H1 (cell line): ENCODE results near the gene CTAG1A. TPM values are rescaled to one million over a fixed set of nuclear protein-coding genes. Genes with fewer than 3 reads are reported as not detected.
A peak's percentile ranks its signal among the peaks of the same experiment; 100 is the strongest.

Experiments used
- CTCF ChIA-PET: fragments of 300-600 bp; sonication (Branson Sonifier 250); formaldehyde crosslinking; loops from one replicate; lab custom pipeline; 2021; ENCODE audit not compliant: partially characterized antibody; lab: Charles Lee
- POLR2A ChIA-PET: fragments of 300-600 bp; sonication (Branson Sonifier 250); formaldehyde crosslinking; loops from one replicate; lab custom pipeline; 2021; ENCODE audit warnings: inconsistent platforms; ENCODE audit not compliant: partially characterized antibody; lab: Charles Lee
- DNase-seq, 2 experiments: peaks; one replicate each; pipeline versions ENCODE4 v3.0.0 to v3.0.0-alpha.2; 2010 to 2022; ENCODE audit warnings: low spot score in 2 of 2, low read depth in 1 of 2, mixed read lengths in 1 of 2
- FAIRE-seq: peaks from 2 replicates; lab custom pipeline; 2011; peaks lifted over from hg19 to GRCh38; lab: Jason Lieb, UNC
- H2AFZ ChIP-seq: 2 replicates; pipeline ENCODE4 v1.8.1; 2012; ENCODE audit warnings: low read length, inconsistent platforms
- H2AK5ac ChIP-seq: 2 replicates; pipeline ENCODE4 v1.6.1; 2013; ENCODE audit warnings: low read depth, low read length
- H2BK120ac ChIP-seq: replicated peaks from 2 replicates; pipeline ENCODE3; 2013; ENCODE audit warnings: low read depth, low read length, inconsistent platforms
- H2BK12ac ChIP-seq: 2 replicates; pipeline ENCODE4 v1.6.1; 2013; ENCODE audit warnings: low read depth, low read length
- H2BK15ac ChIP-seq: 2 replicates; pipeline ENCODE4 v1.6.1; 2013; ENCODE audit warnings: low read length
- H2BK20ac ChIP-seq: 2 replicates; pipeline ENCODE4 v1.6.1; 2013; ENCODE audit warnings: low read length
- H2BK5ac ChIP-seq: 2 replicates; pipeline ENCODE4 v1.6.1; 2013; ENCODE audit warnings: low read depth, low read length
- H3K14ac ChIP-seq: 2 replicates; pipeline ENCODE4 v1.6.1; 2013; ENCODE audit warnings: inconsistent platforms; ENCODE audit not compliant: insufficient read length
- H3K18ac ChIP-seq: 2 replicates; pipeline ENCODE4 v1.6.1; 2013; ENCODE audit warnings: low read length; ENCODE audit errors: extremely low read depth
- H3K23ac ChIP-seq: 2 replicates; pipeline ENCODE4 v1.6.1; 2013; ENCODE audit warnings: inconsistent platforms; ENCODE audit not compliant: insufficient read length
- H3K23me2 ChIP-seq: 2 replicates; pipeline ENCODE4 v1.6.1; 2013; ENCODE audit warnings: low read depth, low read length
- H3K27ac ChIP-seq: 2 replicates; pipeline ENCODE4 v1.6.1; 2011; ENCODE audit warnings: low read depth, low read length, inconsistent platforms
- H3K27me3 ChIP-seq, 4 experiments: replicated peaks in 1 of 4; 1 replicate in 1 of 4; 2 replicates in 3 of 4; pipeline versions ENCODE4 v1.6.1 to v1.8.1; 2011 to 2013; ENCODE audit warnings: low read length in 3 of 4, mild to moderate bottlenecking in 3 of 4, inconsistent platforms in 2 of 4, mixed read lengths in 2 of 4, moderate library complexity in 1 of 4; ENCODE audit not compliant: control insufficient read depth in 3 of 4, insufficient read depth in 3 of 4; ENCODE audit errors: extremely low read depth in 1 of 4
- H3K36me3 ChIP-seq, 4 experiments: 2 replicates each; pipeline versions ENCODE4 v1.6.1 to v1.8.1; 2011 to 2013; ENCODE audit warnings: mild to moderate bottlenecking in 4 of 4, low read length in 3 of 4, moderate library complexity in 2 of 4, control low read depth in 1 of 4, inconsistent platforms in 1 of 4; ENCODE audit not compliant: insufficient read depth in 4 of 4, control insufficient read depth in 2 of 4
- H3K4ac ChIP-seq: replicated peaks from 2 replicates; pipeline ENCODE3; 2013; ENCODE audit warnings: low read length, low read depth, mixed read lengths, inconsistent platforms; ENCODE audit not compliant: insufficient read length
- H3K4me1 ChIP-seq, 4 experiments: replicated peaks in 1 of 4; 1 replicate in 1 of 4; 2 replicates in 3 of 4; pipeline versions ENCODE4 v1.6.1 to v1.8.1; 2011 to 2013; ENCODE audit warnings: low read length in 3 of 4, inconsistent platforms in 2 of 4, mixed read lengths in 1 of 4; ENCODE audit not compliant: insufficient read depth in 4 of 4, control insufficient read depth in 3 of 4
- H3K4me2 ChIP-seq, 2 experiments: 2 replicates each; pipeline versions ENCODE4 v1.6.1 to v1.8.1; 2011 to 2013; ENCODE audit warnings: low read depth in 2 of 2, low read length in 2 of 2, control low read depth in 1 of 2, inconsistent platforms in 1 of 2, mild to moderate bottlenecking in 1 of 2; ENCODE audit not compliant: insufficient read depth in 1 of 2
- H3K4me3 ChIP-seq, 4 experiments: fragments of 200-600, 300-600 bp in 1 of 4; sonication (generic), shearing (Covaris generic), sonication (Bioruptor Twin) in 1 of 4; 2 replicates each; pipeline versions ENCODE4 v1.5.1 to v1.8.1; 2011 to 2016; ENCODE audit warnings: low read length in 4 of 4, low read depth in 3 of 4, control low read depth in 2 of 4, inconsistent platforms in 2 of 4, mild to moderate bottlenecking in 2 of 4, mixed read lengths in 1 of 4, moderate library complexity in 1 of 4; ENCODE audit not compliant: insufficient read depth in 2 of 4; ENCODE audit errors: extremely low read depth in 1 of 4
- H3K56ac ChIP-seq: replicated peaks from 2 replicates; pipeline ENCODE3; 2013; ENCODE audit warnings: low read depth, mild to moderate bottlenecking, mixed read lengths, low read length, inconsistent platforms; ENCODE audit not compliant: insufficient read length
- H3K79me1 ChIP-seq: 2 replicates; pipeline ENCODE4 v1.6.1; 2013; ENCODE audit warnings: low read depth, low read length, control low read depth
- H3K79me2 ChIP-seq, 2 experiments: 2 replicates each; pipeline versions ENCODE4 v1.6.1 to v1.8.1; 2012 to 2013; ENCODE audit warnings: low read length in 2 of 2, mild to moderate bottlenecking in 2 of 2, inconsistent platforms in 1 of 2; ENCODE audit not compliant: insufficient read depth in 2 of 2, control insufficient read depth in 1 of 2
- H3K9ac ChIP-seq, 4 experiments: replicated peaks in 1 of 4; 1 replicate in 1 of 4; 2 replicates in 3 of 4; pipeline versions ENCODE4 v1.6.1 to v1.8.1; 2011 to 2013; ENCODE audit warnings: low read depth in 3 of 4, low read length in 3 of 4, control low read depth in 2 of 4, mild to moderate bottlenecking in 2 of 4, moderate library complexity in 2 of 4, inconsistent platforms in 1 of 4; ENCODE audit errors: extremely low read depth in 1 of 4
- H3K9me3 ChIP-seq, 2 experiments: 2 replicates each; pipeline versions ENCODE4 v1.6.1 to v1.8.1; 2012 to 2013; ENCODE audit warnings: mild to moderate bottlenecking in 2 of 2, moderate library complexity in 2 of 2, control low read depth in 1 of 2, inconsistent platforms in 1 of 2, low read depth in 1 of 2, low read length in 1 of 2, mixed read lengths in 1 of 2; ENCODE audit not compliant: insufficient read depth in 2 of 2
- H4K20me1 ChIP-seq, 2 experiments: replicated peaks in 1 of 2; 2 replicates each; pipeline versions ENCODE3 to v1.8.1; 2011 to 2013; ENCODE audit warnings: inconsistent platforms in 2 of 2, low read length in 2 of 2, mild to moderate bottlenecking in 1 of 2; ENCODE audit not compliant: insufficient read depth in 2 of 2, control insufficient read depth in 1 of 2
- H4K5ac ChIP-seq: 2 replicates; pipeline ENCODE4 v1.6.1; 2013; ENCODE audit warnings: low read length, low read depth, mixed read lengths, inconsistent platforms; ENCODE audit not compliant: insufficient read length
- H4K8ac ChIP-seq: 2 replicates; pipeline ENCODE4 v1.8.0; 2013; ENCODE audit warnings: mild to moderate bottlenecking, moderate library complexity, low read length, inconsistent platforms; ENCODE audit not compliant: insufficient read depth; ENCODE audit errors: extremely low read depth
- H4K91ac ChIP-seq: replicated peaks from 2 replicates; pipeline ENCODE3; 2013; ENCODE audit warnings: low read length, mixed read lengths, inconsistent platforms; ENCODE audit not compliant: insufficient read length
- CTCF ChIP-seq, 3 experiments: IDR thresholded peaks; 1 replicate in 2 of 3; 2 replicates in 1 of 3; pipeline versions ENCODE4 v1.5.1 to v1.6.1; 2011; ENCODE audit warnings: low read length in 3 of 3, mild to moderate bottlenecking in 3 of 3, inconsistent platforms in 2 of 3, low read depth in 1 of 3, moderate library complexity in 1 of 3; ENCODE audit not compliant: insufficient read depth in 1 of 3; ENCODE audit errors: control extremely low read depth in 1 of 3
- WGBS, 2 experiments: shearing (Covaris generic) in 1 of 2; methylation state at CpG; one replicate each; pipeline versions ENCODE4 v1.1.6 to v1.1.7; 2013 to 2015; ENCODE audit warnings: low lambda C conversion rate in 2 of 2, mixed read lengths in 2 of 2, inconsistent platforms in 1 of 2, low coverage in 1 of 2, missing lambda C conversion rate in 1 of 2; ENCODE audit not compliant: insufficient replicate concordance in 2 of 2, insufficient coverage in 1 of 2, insufficient read length in 1 of 2; ENCODE audit errors: extremely low coverage in 1 of 2, missing lambda C conversion rate in 1 of 2; 5-methylcytosine and 5-hydroxymethylcytosine counted together
- polyA plus RNA-seq, 7 experiments: library from polyadenylated mRNA; depleted of rRNA in 3 of 7; stranded (reverse) in 5 of 7; unstranded in 2 of 7; fragments of >200 nt in 5 of 7; fragments of 200-250 nt in 2 of 7; gene quantifications; 1 replicate in 5 of 7; 2 replicates in 1 of 7; 4 replicates in 1 of 7; pipeline versions ENCODE4 v1.2.1 to v1.2.3, GENCODE V29; 2011 to 2013; ENCODE audit warnings: missing spikeins in 2 of 7, mixed read lengths in 2 of 7
- total RNA-seq: library from RNA; stranded (reverse); fragmentation: NEBNext Ultra II Directional; extraction: Animal tissue kit (Norgen Biotek cat#: 25700); gene quantifications from 2 replicates; pipeline ENCODE4 v1.2.1, GENCODE V29; 2021

The CTAG1A gene
- total and polyA plus RNA-seq, 2 of the 8 experiments (the other 6 are each of a cell fraction or from before 2014, with no cell fraction given) = not detected

GRCh38 chrX:154595559-154596249 lies 10.8 kb downstream of the CTAG1A start:
- no peaks in the 10 kb centered on the region for H3K79me2 ChIP-seq
- no peaks in the 10 kb centered on the region for H3K36me3 ChIP-seq
- H3K23ac ChIP-seq = no peak overlapping the region
- H2BK120ac ChIP-seq = peak overlapping the region; percentile 64
- no peak overlapping the region; the same call in 1 of the 2 replicates for H3K18ac ChIP-seq
- H3K9me3 ChIP-seq = peaks cover 3 to 8% of the 10 kb centered on the region in 2 experiments
- no peak overlapping the region for H2BK12ac ChIP-seq
- no peak overlapping the region for H4K5ac ChIP-seq
- H3K56ac ChIP-seq = no peak overlapping the region
- H2BK5ac ChIP-seq = no peak overlapping the region
- H3K79me1 ChIP-seq = no peaks in the 10 kb centered on the region
- no peaks in the 10 kb centered on the region for H3K23me2 ChIP-seq
- no peak overlapping the region for H2BK15ac ChIP-seq
- no peak for DNase-seq
- no peak overlapping the region for H3K27ac ChIP-seq
- H3K4me3 ChIP-seq = peak overlapping the region in 1 of 4 experiments; percentile 7; a peak in 1 of 8 replicates
- H3K4ac ChIP-seq = no peak overlapping the region
- FAIRE-seq = no peak
- H2BK20ac ChIP-seq = no peak overlapping the region
- peaks cover 0 to 8% (median 0%) of the 10 kb centered on the region in 4 experiments; a peak in 3 of 7 replicates for H3K4me1 ChIP-seq
- H4K91ac ChIP-seq = no peak overlapping the region
- 86% methylated on average over 2 of the region's 2 CpGs; no CpG with 5 or more reads in 1 of the 2 experiments for WGBS, 2 experiments
- no peak overlapping the region for H3K9ac ChIP-seq
- no peaks in the 10 kb centered on the region for H4K20me1 ChIP-seq
- ChIA-PET CTCF (interaction anchor here (0.9 kb wide), 1 partner anchor 8 kb away, joined by 3 read pairs; no protein-coding TSS in a partner anchor), POLR2A (interaction anchor here (1.0 kb wide), 1 partner anchor 155 kb away, joined by 6 read pairs; the partner anchor contains the start of gene GAB3)
- H3K4me2 ChIP-seq = peak overlapping the region in 1 of 2 experiments; percentile 24; a peak in 2 of 4 replicates
- H4K8ac ChIP-seq = no peak overlapping the region
- no peak overlapping the region for H2AK5ac ChIP-seq
- no peak overlapping the region for H3K14ac ChIP-seq
- no peaks in the 10 kb centered on the region for H3K27me3 ChIP-seq
- H2AFZ ChIP-seq = no peak overlapping the region
- TF ChIP-seq CTCF (IDR thresholded peaks at IDR 0.05; ENCODE audit: control extremely low read depth in 1 of 3, insufficient read depth in 1 of 3, low read depth in 1 of 3, low read length in 3 of 3) = no peak
